Neural cell (in vitro differentiated cells): ENCODE results near the gene PTPN7. TPM values are rescaled to one million over a fixed set of nuclear protein-coding genes. Genes with fewer than 3 reads are reported as not detected.

ENCODE experiments used
- H2AFZ ChIP-seq: fragments of 200-600, 300-800 bp; sonication (generic), shearing (Covaris generic); 2 replicates; pipeline ENCODE4 v1.6.0; 2014; ENCODE audit warnings: low read depth, mild to moderate bottlenecking, antibody characterized with exemption, low read length, moderate library complexity
- H3F3A ChIP-seq: fragments of 200-600 bp; shearing (Covaris generic); 2 replicates; pipeline ENCODE4 v1.6.1; 2016; ENCODE audit warnings: mild to moderate bottlenecking, moderate library complexity, mixed read lengths, antibody characterized with exemption, low read length; ENCODE audit not compliant: insufficient read depth, poor library complexity, severe bottlenecking
- H3K27ac ChIP-seq: fragments of 200-600, 300-800 bp; sonication (generic), shearing (Covaris generic); 2 replicates; pipeline ENCODE4 v1.5.1; 2014; ENCODE audit warnings: mild to moderate bottlenecking, low read length, moderate library complexity
- H3K27me3 ChIP-seq: fragments of 300-800, 200-600 bp; sonication (generic), shearing (Covaris generic); 2 replicates; pipeline ENCODE4 v1.6.0; 2014; ENCODE audit warnings: mild to moderate bottlenecking, low read depth, low read length, moderate library complexity; ENCODE audit not compliant: insufficient read depth
- H3K36me3 ChIP-seq: fragments of 300-800, 200-600 bp; sonication (generic), shearing (Covaris generic); 2 replicates; pipeline ENCODE4 v1.5.1; 2014; ENCODE audit warnings: mild to moderate bottlenecking, antibody characterized with exemption, low read length, moderate library complexity; ENCODE audit not compliant: insufficient read depth
- H3K4me2 ChIP-seq: fragments of 300-800, 200-600 bp; sonication (generic), shearing (Covaris generic); 2 replicates; pipeline ENCODE4 v1.6.0; 2014; ENCODE audit warnings: mild to moderate bottlenecking, low read length
- H3K4me3 ChIP-seq: fragments of 300-800, 200-600 bp; sonication (generic), shearing (Covaris generic); 2 replicates; pipeline ENCODE4 v1.5.1; 2014; ENCODE audit warnings: mild to moderate bottlenecking, low read length, moderate library complexity
- H3K79me2 ChIP-seq: fragments of 200-600 bp; shearing (Covaris generic); replicated peaks from 2 replicates; pipeline ENCODE4 v1.6.0; 2014; ENCODE audit warnings: mild to moderate bottlenecking, low read length, moderate library complexity; ENCODE audit not compliant: insufficient read depth
- H3K9ac ChIP-seq: fragments of 300-800, 200-600 bp; sonication (generic), shearing (Covaris generic); 2 replicates; pipeline ENCODE4 v1.6.1; 2016; ENCODE audit warnings: mild to moderate bottlenecking, low read length, mixed read lengths
- H3K9me2 ChIP-seq: fragments of 200-600 bp; shearing (Covaris generic); 2 replicates; pipeline ENCODE4 v1.6.1; 2016; ENCODE audit warnings: mild to moderate bottlenecking, low read length, mixed read lengths; ENCODE audit not compliant: insufficient read depth
- H3K9me3 ChIP-seq: fragments of 200-600, 300-800 bp; sonication (generic), shearing (Covaris generic); 2 replicates; pipeline ENCODE4 v1.6.1; 2016; ENCODE audit warnings: mild to moderate bottlenecking, mixed run types, low read length, moderate library complexity, mixed read lengths
- H4K20me1 ChIP-seq: fragments of 200-600 bp; shearing (Covaris generic); 2 replicates; pipeline ENCODE4 v1.6.1; 2016; ENCODE audit warnings: mild to moderate bottlenecking, mixed run types; ENCODE audit not compliant: insufficient read depth
- CTCF ChIP-seq: fragments of 450-650 bp; IDR thresholded peaks from 2 replicates; pipeline ENCODE4 v1.5.1; 2014; ENCODE audit warnings: antibody characterized with exemption, mild to moderate bottlenecking, moderate library complexity; ENCODE audit not compliant: poor library complexity, severe bottlenecking
- EP300 ChIP-seq: fragments of 450-650 bp; conservative IDR thresholded peaks from 2 replicates; pipeline ENCODE4 v1.6.1; 2014; ENCODE audit warnings: antibody characterized with exemption, mild to moderate bottlenecking, moderate library complexity; ENCODE audit not compliant: poor library complexity, severe bottlenecking
- EZH2 ChIP-seq: fragments of 200-600, 300-800 bp; shearing (Covaris generic), sonication (generic); IDR thresholded peaks from 2 replicates; pipeline ENCODE4 v1.6.1; 2014; ENCODE audit warnings: antibody characterized with exemption, low read length, borderline replicate concordance, mild to moderate bottlenecking; ENCODE audit not compliant: insufficient read depth, poor library complexity, severe bottlenecking
- MXI1 ChIP-seq: fragments of 450-650 bp; conservative IDR thresholded peaks from 2 replicates; pipeline ENCODE4 v1.6.1; 2014; ENCODE audit warnings: antibody characterized with exemption, mild to moderate bottlenecking; ENCODE audit not compliant: poor library complexity, severe bottlenecking
- POLR2AphosphoS5 ChIP-seq: IDR thresholded peaks from 2 replicates; pipeline ENCODE4 v1.6.1; 2012
- RAD21 ChIP-seq: fragments of 450-650 bp; conservative IDR thresholded peaks from 2 replicates; pipeline ENCODE4 v1.6.1; 2014; ENCODE audit warnings: antibody characterized with exemption, mild to moderate bottlenecking, moderate library complexity
- REST ChIP-seq: IDR thresholded peaks from 2 replicates; pipeline ENCODE4 v1.6.1; 2012; ENCODE audit warnings: borderline replicate concordance
- SMC3 ChIP-seq: fragments of 450-650 bp; conservative IDR thresholded peaks from 2 replicates; pipeline ENCODE4 v1.6.1; 2014; ENCODE audit warnings: antibody characterized with exemption, mild to moderate bottlenecking, moderate library complexity; ENCODE audit not compliant: poor library complexity
- TAF1 ChIP-seq: IDR thresholded peaks from 2 replicates; pipeline ENCODE4 v1.6.1; 2012; ENCODE audit warnings: low read depth
- polyA plus RNA-seq: library from polyadenylated mRNA; depleted of rRNA; stranded (reverse); fragments of >200 nt; gene quantifications from 2 replicates; pipeline ENCODE4 v1.2.3, GENCODE V29; 2014

Gene PTPN7
- polyA plus RNA-seq, 1 donor from 2014 or later, result 2.1 TPM

GRCh38 chr1:202173993-202174392 is 13.6 kb upstream of the PTPN7 start:
- H3K4me3 ChIP-seq, result no peak overlapping the region
- no peak overlapping the region for H3K4me2 ChIP-seq
- no peak overlapping the region for H2AFZ ChIP-seq
- no peaks in the 10 kb centered on the region for H3F3A ChIP-seq
- TF ChIP-seq SMC3, result no peak
- no peak for TF ChIP-seq POLR2AphosphoS5
- TF ChIP-seq EZH2, result no peak
- no peak for TF ChIP-seq REST
- no peak for TF ChIP-seq MXI1
- no peak for TF ChIP-seq RAD21
- no peak for TF ChIP-seq CTCF
- no peak for TF ChIP-seq TAF1
- no peak for TF ChIP-seq EP300
- H4K20me1 ChIP-seq, result no peaks in the 10 kb centered on the region
- no peaks in the 10 kb centered on the region for H3K27me3 ChIP-seq
- no peak overlapping the region for H3K9ac ChIP-seq
- no peaks in the 10 kb centered on the region for H3K9me2 ChIP-seq
- no peak overlapping the region for H3K27ac ChIP-seq
- H3K9me3 ChIP-seq, result no peaks in the 10 kb centered on the region
- H3K79me2 ChIP-seq, result no peaks in the 10 kb centered on the region
- H3K36me3 ChIP-seq, result no peaks in the 10 kb centered on the region

GRCh38 chr1:202172015-202172355 is 11.6 kb upstream of the PTPN7 start:
- Histone ChIP-seq H3K9me3 (no peaks in the 10 kb centered on the region), H3F3A (no peaks in the 10 kb centered on the region), H2AFZ (no peak overlapping the region), H3K36me3 (no peaks in the 10 kb centered on the region), H4K20me1 (no peaks in the 10 kb centered on the region), H3K4me2 (no peak overlapping the region), H3K9ac (no peak overlapping the region), H3K9me2 (no peaks in the 10 kb centered on the region), H3K27ac (no peak overlapping the region), H3K79me2 (no peaks in the 10 kb centered on the region), H3K4me3 (no peak overlapping the region), H3K27me3 (no peaks in the 10 kb centered on the region)
- TF ChIP-seq TAF1, result no peak
- no peak for TF ChIP-seq RAD21
- no peak for TF ChIP-seq EP300
- TF ChIP-seq CTCF, result no peak
- no peak for TF ChIP-seq SMC3
- no peak for TF ChIP-seq MXI1
- TF ChIP-seq EZH2, result no peak
- no peak for TF ChIP-seq REST
- no peak for TF ChIP-seq POLR2AphosphoS5
